Activated B cell treated with CpG ODN at 0.5 μM for 24 hours (primary cell): ENCODE data around the gene GORAB. TPM values are rescaled to one million over a fixed set of nuclear protein-coding genes. Genes with fewer than 3 reads are reported as not detected.

Experiments
- ATAC-seq: fragments of 200-7000 bp; cut with Tn5 transposase; one replicate; pipeline ENCODE4 v1.10.0; 2021; ENCODE audit warnings: low read depth, mild to moderate bottlenecking, moderate library complexity
- CTCF ChIA-PET: fragments of 350-600 bp; sonication (Branson Sonifier 250); formaldehyde crosslinking; loops from one replicate; lab custom pipeline; 2021; ENCODE audit warnings: antibody characterized with exemption; lab: Charles Lee
- POLR2A ChIA-PET: fragments of 350-600 bp; sonication (Branson Sonifier 250); formaldehyde crosslinking; loops from one replicate; lab custom pipeline; 2021; ENCODE audit warnings: antibody characterized with exemption; lab: Charles Lee
- DNase-seq: peaks from one replicate; pipeline ENCODE4 v3.0.0; 2022
- H3K27ac Mint-ChIP-seq: one replicate; pipeline ENCODE4 v1.8.0; 2020; ENCODE audit warnings: mixed read lengths
- H3K27me3 Mint-ChIP-seq: one replicate; pipeline ENCODE4 v1.8.0; 2021; ENCODE audit warnings: mixed read lengths
- H3K36me3 Mint-ChIP-seq: one replicate; pipeline ENCODE4 v1.8.0; 2021; ENCODE audit warnings: low read depth, mixed read lengths
- H3K4me1 Mint-ChIP-seq: one replicate; pipeline ENCODE4 v1.8.0; 2021; ENCODE audit warnings: mixed read lengths
- H3K4me3 Mint-ChIP-seq: one replicate; pipeline ENCODE4 v1.8.0; 2020; ENCODE audit warnings: mild to moderate bottlenecking, mixed read lengths
- H3K9me3 Mint-ChIP-seq: one replicate; pipeline ENCODE4 v1.8.0; 2020; ENCODE audit warnings: mixed read lengths
- intact Hi-C: fragments of 100-400 bp; cut with micrococcal nuclease; formaldehyde crosslinking; loops from one replicate; pipeline ENCODE4 v1.15.1; 2024
- total RNA-seq: library from RNA; stranded (reverse); gene quantifications from 2 replicates; pipeline ENCODE4 v1.2.3, GENCODE V29; 2022
- TF ChIP-seq, protein P1 (sequence below): fragments of 200-600 bp; IDR thresholded peaks from one replicate; pipeline ENCODE4 v1.8.0; 2022; ENCODE audit warnings: antibody characterized with exemption, mild to moderate bottlenecking

The GORAB gene
- total RNA-seq, 1 donor from 2014 or later, result 20.0 TPM

DNA sequence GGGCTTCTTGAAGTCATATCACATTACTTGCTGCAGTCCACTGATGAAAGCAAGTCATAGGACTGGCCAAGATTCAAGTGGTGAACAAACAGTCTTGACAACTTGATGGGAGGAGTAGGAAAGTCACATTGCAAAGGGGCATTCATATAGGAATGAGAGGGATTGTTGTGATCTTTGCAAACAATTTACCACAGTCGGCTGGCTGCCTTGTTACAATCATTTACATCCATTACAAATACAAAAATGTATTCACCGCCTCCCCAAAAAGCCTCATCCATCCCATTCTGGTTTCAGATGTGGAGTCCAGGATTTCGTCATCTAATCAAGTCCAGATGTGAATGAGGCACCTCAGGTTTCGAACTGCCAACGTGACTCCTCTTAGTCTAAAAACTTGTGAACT lies 26.8 kb downstream of the GORAB start:
- Mint-ChIP-seq H3K4me3 (no peak overlapping the region), H3K9me3 (peaks cover 11% of the 10 kb centered on the region), H3K4me1 (no peaks in the 10 kb centered on the region), H3K27me3 (peaks cover 1% of the 10 kb centered on the region), H3K36me3 (peaks cover 16% of the 10 kb centered on the region), H3K27ac (no peak overlapping the region)
- no peak for DNase-seq
- POLR2A ChIA-PET, result no interaction called here
- intact Hi-C loops, result no loop called here
- no peak for ATAC-seq
- CTCF ChIA-PET, result no interaction called here
- TF ChIP-seq, protein P1, sequence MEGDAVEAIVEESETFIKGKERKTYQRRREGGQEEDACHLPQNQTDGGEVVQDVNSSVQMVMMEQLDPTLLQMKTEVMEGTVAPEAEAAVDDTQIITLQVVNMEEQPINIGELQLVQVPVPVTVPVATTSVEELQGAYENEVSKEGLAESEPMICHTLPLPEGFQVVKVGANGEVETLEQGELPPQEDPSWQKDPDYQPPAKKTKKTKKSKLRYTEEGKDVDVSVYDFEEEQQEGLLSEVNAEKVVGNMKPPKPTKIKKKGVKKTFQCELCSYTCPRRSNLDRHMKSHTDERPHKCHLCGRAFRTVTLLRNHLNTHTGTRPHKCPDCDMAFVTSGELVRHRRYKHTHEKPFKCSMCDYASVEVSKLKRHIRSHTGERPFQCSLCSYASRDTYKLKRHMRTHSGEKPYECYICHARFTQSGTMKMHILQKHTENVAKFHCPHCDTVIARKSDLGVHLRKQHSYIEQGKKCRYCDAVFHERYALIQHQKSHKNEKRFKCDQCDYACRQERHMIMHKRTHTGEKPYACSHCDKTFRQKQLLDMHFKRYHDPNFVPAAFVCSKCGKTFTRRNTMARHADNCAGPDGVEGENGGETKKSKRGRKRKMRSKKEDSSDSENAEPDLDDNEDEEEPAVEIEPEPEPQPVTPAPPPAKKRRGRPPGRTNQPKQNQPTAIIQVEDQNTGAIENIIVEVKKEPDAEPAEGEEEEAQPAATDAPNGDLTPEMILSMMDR, result no peak

DNA sequence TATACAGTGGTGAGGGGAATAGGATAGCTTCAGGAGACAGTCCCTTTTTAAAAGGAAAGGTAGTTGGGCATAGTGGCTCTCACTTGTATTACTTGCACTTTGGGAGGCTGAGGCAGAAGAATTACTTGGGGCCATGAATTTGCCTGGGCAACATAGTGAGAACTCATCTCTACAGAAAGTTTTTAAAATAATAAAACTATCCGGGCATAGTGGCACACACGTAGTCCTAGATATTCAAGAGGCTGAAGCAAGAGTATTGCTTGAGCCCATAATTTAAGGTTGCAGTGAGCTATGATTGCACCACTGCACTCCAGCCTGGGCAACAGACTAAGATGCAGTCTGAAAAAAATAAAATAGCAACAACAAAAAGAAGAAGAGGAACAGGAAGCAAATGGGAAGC lies 27.2 kb downstream of the GORAB start:
- Mint-ChIP-seq H3K27me3 (peaks cover 1% of the 10 kb centered on the region), H3K9me3 (peaks cover 11% of the 10 kb centered on the region), H3K36me3 (peaks cover 12% of the 10 kb centered on the region), H3K4me1 (no peaks in the 10 kb centered on the region), H3K27ac (no peak overlapping the region), H3K4me3 (no peak overlapping the region)
- DNase-seq (no peak), ATAC-seq (no peak)
- ChIA-PET CTCF (no interaction called here), POLR2A (no interaction called here)
- intact Hi-C loops, result no loop called here
- TF ChIP-seq, protein P1, result no peak

DNA sequence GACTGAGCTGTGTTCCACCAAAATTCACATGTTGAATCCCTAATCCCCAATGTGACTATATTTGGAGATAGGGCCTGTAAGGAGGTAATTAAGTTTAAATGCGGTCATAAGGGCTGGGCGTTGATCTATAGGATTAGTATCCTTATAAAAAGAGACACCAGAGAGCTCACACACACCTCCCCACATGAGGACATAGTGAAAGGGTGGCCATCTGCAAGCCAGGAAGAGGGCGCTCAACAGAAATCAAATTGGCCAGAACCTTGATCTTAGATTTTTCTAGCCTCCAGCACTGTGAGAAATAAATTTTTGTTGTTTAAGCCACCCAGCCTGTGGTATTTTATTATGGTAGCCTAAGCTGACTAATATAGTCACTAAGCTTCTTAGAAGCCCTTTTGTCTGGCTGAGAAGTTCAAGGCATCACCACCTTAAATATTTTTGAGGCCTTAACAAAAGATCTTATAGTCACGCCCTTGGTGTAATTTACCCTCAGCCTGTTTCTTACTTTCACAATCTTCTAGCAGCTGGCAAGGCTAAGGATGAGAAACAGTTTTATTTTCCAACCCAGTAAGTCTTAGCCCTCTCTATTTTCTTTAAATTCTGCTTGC lies 28.8 kb downstream of the GORAB start:
- ChIA-PET CTCF (no interaction called here), POLR2A (no interaction called here)
- TF ChIP-seq, protein P1, result no peak
- intact Hi-C loops, result no loop called here
- ATAC-seq (no peak), DNase-seq (no peak)
- H3K27ac Mint-ChIP-seq, result no peak overlapping the region
- H3K36me3 Mint-ChIP-seq, result peaks cover 3% of the 10 kb centered on the region
- no peak overlapping the region for H3K4me3 Mint-ChIP-seq
- H3K9me3 Mint-ChIP-seq, result peaks cover 11% of the 10 kb centered on the region
- peaks cover 1% of the 10 kb centered on the region for H3K27me3 Mint-ChIP-seq
- no peaks in the 10 kb centered on the region for H3K4me1 Mint-ChIP-seq

DNA sequence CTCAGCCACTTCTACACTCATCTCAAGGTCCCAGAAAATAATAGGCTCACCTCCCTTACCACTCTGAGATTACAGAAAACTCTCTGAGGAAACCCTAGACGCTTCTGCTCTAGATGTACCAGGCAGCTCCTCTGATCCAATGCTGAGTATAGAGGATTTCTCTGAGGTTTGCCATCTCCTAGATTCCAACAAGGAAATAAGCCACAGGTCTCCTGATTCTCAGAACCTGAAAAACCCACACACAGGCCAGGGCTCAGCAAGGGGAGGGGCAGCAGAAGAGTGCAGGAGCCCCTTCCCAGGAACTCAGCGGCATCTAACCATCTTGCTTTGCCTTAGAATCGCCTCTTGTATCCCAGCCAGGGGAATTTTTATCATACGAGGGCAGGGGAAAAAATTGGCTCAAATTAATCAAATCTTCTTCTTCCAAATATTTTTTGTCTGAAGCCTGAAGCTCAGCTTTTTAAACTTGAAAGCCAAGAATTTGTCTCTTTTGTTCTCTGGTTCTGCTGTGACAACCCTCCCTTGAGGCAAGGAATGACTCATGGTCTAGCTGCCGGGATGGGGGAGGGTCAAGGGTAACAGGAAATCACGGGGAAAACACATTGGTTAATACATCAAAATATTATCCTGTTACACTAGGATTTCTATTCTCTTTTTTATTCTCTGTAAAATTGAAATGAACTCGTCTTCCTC lies 30.8 kb downstream of the GORAB start:
- intact Hi-C loops, result no loop called here
- H3K4me3 Mint-ChIP-seq, result no peak overlapping the region
- ATAC-seq, result no peak
- H3K9me3 Mint-ChIP-seq, result peaks cover 11% of the 10 kb centered on the region
- ChIA-PET CTCF (no interaction called here), POLR2A (no interaction called here)
- peaks cover 5% of the 10 kb centered on the region for H3K27me3 Mint-ChIP-seq
- H3K27ac Mint-ChIP-seq, result no peak overlapping the region
- H3K36me3 Mint-ChIP-seq, result peaks cover 3% of the 10 kb centered on the region
- TF ChIP-seq, protein P1, result no peak
- H3K4me1 Mint-ChIP-seq, result no peaks in the 10 kb centered on the region
- no peak for DNase-seq

DNA sequence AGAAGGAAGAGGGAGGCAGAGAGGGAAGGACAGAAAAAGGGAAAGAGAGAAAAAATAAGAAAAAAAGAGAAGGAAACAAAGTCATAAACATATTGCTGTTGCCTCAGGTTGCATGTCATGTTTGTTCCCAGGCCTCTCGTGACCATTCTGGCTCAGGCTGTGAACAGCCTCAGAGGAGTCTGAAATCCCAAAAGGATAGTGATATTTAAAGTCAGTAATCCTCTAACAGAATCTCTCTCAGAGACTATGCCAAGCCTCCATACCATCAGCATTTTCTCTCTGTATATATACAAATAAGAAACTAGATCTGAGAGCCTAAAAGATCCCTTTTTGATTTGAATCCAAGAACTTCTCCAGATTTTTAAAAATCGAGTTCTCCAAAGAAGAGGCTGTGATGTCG lies 35.2 kb downstream of the GORAB start:
- ChIA-PET CTCF (no interaction called here), POLR2A (no interaction called here)
- no peak overlapping the region for H3K27ac Mint-ChIP-seq
- TF ChIP-seq, protein P1, result no peak
- no peak for ATAC-seq
- H3K9me3 Mint-ChIP-seq, result peaks cover 7% of the 10 kb centered on the region
- H3K4me3 Mint-ChIP-seq, result no peak overlapping the region
- H3K36me3 Mint-ChIP-seq, result no peaks in the 10 kb centered on the region
- H3K27me3 Mint-ChIP-seq, result peaks cover 7% of the 10 kb centered on the region
- no peaks in the 10 kb centered on the region for H3K4me1 Mint-ChIP-seq
- DNase-seq, result no peak
- intact Hi-C loops, result no loop called here
